Activated CD4-positive, alpha-beta T cell treated with anti-CD3 and anti-CD28 coated beads, Interleukin-2, Interleukin-6, amounts not matched to agents 100 ng/mL and 50 ng/mL, durations not matched to agents 16 hours and 8 hours (primary cell): Measurements from ENCODE around the gene FIBIN.

ENCODE experiments used
- DNase-seq: peaks from one replicate; pipeline ENCODE4 v3.0.0-alpha.2; 2020

FIBIN gene

DNA sequence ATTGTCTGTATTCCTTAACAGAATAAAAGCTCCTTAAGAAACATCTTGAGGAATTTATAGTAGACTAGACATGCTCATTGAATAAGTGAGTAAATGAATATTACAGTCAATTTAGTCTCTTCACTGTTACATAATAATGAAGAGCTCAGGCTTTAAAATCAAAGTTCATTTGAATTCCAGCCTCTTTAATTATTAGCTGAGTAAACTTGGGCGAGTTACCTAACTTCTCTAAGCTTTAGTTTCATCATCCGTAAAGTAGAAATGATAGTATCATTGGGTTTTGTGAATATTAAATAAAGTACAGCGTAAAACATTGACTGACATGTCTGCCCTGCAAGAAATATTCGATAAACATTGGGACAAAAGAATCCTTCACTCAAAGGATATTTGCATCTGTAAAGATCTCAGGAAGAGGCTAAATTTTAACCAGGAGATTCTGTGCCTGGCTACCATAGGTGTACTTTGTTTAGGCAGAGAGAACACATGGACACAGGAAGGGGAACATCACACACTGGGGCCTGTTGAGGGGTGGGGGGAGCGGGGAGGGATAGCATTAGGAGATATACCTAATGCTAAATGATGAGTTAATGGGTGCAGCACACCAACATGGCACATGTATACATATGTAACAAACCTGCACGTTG is 31.5 kb downstream of the FIBIN start:
- no peak for DNase-seq

DNA sequence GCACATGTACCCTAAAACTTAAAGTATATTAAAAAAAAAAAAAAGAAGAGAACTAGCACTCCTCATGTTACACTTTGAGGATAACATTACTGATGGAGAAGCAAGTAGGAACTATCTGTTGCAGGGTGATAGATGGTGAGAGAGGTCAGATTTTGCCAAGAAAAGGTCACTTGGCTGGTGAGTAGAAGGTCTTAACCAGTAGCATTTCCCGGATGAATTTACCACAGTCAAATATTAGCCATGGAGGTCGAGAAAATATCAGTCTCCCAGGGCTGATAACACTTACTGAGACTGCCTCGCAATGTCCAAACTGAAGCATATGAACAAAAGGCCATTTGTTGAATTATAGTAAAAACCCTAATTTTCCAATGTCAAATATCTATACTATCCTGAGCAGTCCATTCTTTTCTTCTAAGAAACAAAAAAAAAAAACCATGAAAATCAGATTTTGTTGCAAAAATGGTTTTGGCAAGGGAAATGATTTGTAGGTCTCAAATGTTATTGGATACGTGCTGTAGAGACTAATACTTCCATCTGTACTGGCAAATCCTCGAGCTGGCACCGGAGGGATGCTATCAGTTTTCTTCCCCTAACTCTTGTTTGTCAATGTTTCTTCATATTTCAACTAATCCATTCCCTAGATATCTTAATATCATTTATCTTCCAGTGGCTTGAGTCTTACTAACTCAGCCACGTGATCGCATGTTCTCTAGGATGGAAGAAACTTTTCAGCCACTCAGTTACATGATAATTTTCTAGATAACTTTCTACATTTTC is 32.2 kb downstream of the FIBIN start:
- DNase-seq, result no peak

DNA sequence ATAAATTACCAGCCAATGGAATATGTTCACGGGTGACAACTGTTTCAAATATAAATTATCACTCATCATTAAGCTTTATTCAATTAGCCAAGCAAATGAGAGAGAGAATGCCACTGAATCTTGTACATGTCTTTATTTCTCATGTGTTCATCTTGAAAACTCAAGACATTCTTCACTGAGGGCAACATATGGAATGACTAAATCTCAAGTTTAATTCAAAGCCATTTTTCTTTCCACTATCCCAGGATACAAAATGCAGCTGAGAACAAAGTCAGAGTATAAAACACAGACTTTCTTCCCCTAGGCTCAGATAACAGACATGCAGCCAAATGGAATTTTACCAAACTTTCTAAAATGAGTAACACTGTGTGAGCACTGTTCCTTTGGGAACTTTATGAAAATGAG is 34.7 kb downstream of the FIBIN start:
- no peak for DNase-seq

DNA sequence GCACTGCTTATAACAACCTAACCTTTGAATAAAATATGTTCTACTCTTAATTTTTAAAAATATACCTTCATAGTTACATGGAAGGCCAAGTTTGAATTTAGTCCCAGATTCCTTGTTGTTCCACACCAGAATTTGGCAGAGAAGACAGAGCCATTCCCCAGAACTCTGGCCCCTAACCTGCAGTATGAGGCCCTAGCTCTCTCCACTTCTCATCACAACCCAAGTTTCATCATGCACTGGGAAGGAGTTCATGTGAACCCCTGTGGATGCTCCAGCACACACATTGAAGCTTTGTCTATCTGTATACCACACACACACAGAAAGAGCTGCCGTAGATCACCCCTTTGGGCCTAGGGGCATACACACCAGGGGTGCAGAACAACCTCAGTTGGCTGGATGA is 36.1 kb downstream of the FIBIN start:
- no peak for DNase-seq

DNA sequence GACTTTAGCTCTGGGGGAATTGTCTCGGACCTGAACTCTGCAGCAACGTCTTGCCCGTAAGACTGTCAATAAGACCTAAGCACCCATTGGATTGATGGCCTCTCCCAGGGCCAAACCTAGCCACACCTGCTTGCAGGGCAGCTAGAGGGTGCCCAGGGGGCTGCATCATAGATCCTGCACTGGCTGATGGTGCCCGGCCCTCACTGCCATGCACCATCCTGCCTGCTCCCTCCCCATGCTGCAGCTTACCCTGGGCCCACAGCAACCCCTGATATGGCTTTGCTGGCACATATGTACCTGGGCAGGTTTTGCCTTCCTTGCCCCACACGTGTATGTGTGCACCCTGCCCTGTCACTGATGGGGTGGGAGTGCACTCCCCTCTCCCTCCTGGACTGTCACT is 37.8 kb downstream of the FIBIN start:
- DNase-seq, result no peak

DNA sequence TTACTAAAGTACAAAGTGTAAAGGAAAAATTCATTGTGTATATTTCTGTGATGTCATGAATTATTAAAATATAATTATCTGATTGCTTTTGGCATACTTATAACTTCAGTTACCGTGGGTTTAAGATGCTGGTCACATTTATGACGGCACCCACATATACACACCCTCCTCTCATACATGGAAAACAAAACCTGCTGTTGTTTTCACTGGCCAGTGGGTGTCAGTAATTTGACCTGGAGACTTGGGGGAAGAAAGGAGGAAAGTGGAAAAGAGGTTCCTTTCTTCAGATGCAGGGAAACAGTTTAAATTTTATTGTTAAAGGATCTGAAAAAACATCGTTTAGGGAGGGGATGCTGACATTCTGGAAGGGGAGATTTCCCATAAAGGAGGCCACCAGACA is 46.0 kb downstream of the FIBIN start:
- DNase-seq, result no peak

DNA sequence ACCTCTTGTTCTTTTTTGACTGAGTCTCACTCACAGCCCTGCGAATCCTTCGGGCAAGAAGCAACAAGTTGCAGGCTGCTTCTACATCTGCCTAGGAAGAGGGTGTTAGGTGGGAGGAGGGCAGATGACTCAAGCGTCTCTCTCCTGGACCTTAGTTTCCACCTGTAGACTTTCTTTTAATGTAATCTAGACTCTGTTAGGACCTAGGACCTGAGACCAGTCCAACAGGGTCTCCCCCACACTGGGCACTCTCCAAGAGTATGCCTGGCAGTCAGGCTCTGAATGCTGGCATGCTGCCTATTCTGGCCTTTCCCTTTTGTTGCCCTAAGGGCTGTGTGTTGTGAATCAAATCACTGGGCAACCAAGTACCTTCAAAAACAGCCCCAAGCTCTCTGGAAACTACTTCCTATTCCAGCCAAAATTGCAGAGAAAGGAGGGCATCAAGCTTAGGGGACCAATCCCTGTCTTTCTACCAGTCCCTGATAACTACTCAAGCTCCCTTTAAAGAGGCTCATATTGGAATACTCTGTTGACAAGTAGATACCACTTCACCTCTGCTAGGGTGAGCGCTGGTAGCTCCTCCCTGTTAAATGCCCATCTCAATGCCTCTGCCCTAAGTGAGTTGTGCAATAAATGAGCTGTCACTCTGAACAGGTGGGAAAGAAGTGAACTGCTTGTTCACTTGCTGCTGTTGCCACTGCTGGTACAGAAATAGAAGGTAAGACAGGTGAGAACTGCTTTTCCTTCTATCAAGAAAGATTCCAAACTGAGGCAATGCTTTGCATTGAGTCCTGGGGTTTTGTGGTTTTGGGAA is 46.6 kb downstream of the FIBIN start, which contains the start of gene BBOX1:
Gene BBOX1, plus strand, starts transcription at position 514 of the 814 bp plus-strand sequence. CDS start 14,616 bp downstream, outside the sequence.
- DNase-seq, result no peak

DNA sequence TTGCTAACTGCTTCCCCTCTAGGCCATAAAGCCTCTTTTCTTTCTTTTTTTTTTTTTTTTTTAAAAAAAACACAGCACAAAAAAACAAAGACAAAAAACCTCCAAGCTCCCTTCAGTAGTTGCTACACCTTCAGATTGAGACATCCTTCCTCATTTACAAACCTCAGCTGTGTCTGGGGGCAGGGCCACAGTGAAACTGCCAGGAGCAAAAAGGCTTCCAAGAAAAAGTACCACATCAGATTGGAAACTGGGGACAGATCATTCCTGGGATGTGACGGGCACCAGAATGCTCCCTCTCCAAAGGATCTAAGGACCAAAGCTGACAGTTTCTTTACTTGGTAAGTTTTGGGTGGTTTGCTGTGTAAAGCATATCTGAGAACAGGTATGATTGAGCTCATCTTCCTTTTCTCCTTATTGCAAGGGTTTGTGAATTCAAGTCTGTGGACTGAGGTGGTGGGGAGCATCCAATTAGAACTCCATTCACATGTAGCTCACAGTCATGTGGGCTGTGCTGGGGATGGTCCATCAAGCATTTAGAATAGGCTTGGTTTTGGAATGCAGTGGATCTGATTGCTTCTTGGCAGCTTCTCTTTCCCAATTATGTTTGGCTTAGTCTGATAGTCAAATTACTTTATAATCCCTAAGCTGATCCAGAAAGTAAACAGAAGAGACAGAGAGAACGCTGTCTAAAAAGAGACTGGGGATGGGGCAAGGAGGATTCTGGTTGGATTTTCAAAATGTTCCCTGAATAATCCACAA is 47.4 kb downstream of the FIBIN start:
- DNase-seq, result no peak
